H9 (cell line): Measurements from ENCODE around the gene DSG2. TPM values are rescaled to one million over a fixed set of nuclear protein-coding genes. Genes with fewer than 3 reads are reported as not detected.
A peak's percentile ranks its signal among the peaks of the same experiment; 100 is the strongest.

Experiments used
- DNase-seq: peaks from one replicate; pipeline ENCODE4 v3.0.0-alpha.2; 2017
- H2AFZ ChIP-seq: one replicate; pipeline ENCODE4 v1.6.1; 2013; ENCODE audit warnings: mild to moderate bottlenecking, low read length, control low read depth, moderate library complexity
- H2AK5ac ChIP-seq: 2 replicates; pipeline ENCODE4 v1.6.1; 2013; ENCODE audit warnings: low read length, control low read depth, mixed read lengths; ENCODE audit not compliant: insufficient read length
- H2BK120ac ChIP-seq: one replicate; pipeline ENCODE4 v1.6.1; 2013; ENCODE audit warnings: low read depth, mild to moderate bottlenecking, low read length, control low read depth, inconsistent platforms; ENCODE audit not compliant: poor library complexity, severe bottlenecking
- H2BK12ac ChIP-seq: 2 replicates; pipeline ENCODE4 v1.6.1; 2013; ENCODE audit warnings: low read length, control low read depth, mixed read lengths, low read depth; ENCODE audit not compliant: insufficient read length
- H2BK15ac ChIP-seq: 2 replicates; pipeline ENCODE4 v1.6.1; 2013; ENCODE audit warnings: low read depth, low read length, control low read depth
- H2BK20ac ChIP-seq: one replicate; pipeline ENCODE4 v1.6.1; 2013; ENCODE audit warnings: low read depth, mild to moderate bottlenecking, low read length, control low read depth, inconsistent platforms; ENCODE audit not compliant: poor library complexity, severe bottlenecking
- H2BK5ac ChIP-seq: 2 replicates; pipeline ENCODE4 v1.6.1; 2013; ENCODE audit warnings: low read length, control low read depth, mixed read lengths; ENCODE audit not compliant: insufficient read length
- H3K14ac ChIP-seq: 2 replicates; pipeline ENCODE4 v1.6.1; 2013; ENCODE audit warnings: low read length, control low read depth; ENCODE audit not compliant: insufficient read depth
- H3K18ac ChIP-seq: 2 replicates; pipeline ENCODE4 v1.6.1; 2013; ENCODE audit warnings: low read depth, mild to moderate bottlenecking, mixed read lengths, low read length, control low read depth; ENCODE audit not compliant: insufficient read length
- H3K23ac ChIP-seq: 2 replicates; pipeline ENCODE4 v1.6.1; 2013; ENCODE audit warnings: low read length, control low read depth, mixed read lengths, low read depth; ENCODE audit not compliant: insufficient read length
- H3K23me2 ChIP-seq: 2 replicates; pipeline ENCODE4 v1.6.1; 2013; ENCODE audit warnings: low read depth, mild to moderate bottlenecking, mixed read lengths, low read length, control low read depth; ENCODE audit not compliant: insufficient read length, poor library complexity, severe bottlenecking
- H3K27ac ChIP-seq: 2 replicates; pipeline ENCODE4 v1.5.1; 2013; ENCODE audit warnings: low read length, control low read depth, mixed read lengths, low read depth; ENCODE audit not compliant: insufficient read length
- H3K27me3 ChIP-seq: 2 replicates; pipeline ENCODE4 v1.6.1; 2013; ENCODE audit warnings: low read length, control low read depth, inconsistent platforms; ENCODE audit not compliant: insufficient read depth
- H3K4ac ChIP-seq: 2 replicates; pipeline ENCODE4 v1.6.1; 2013; ENCODE audit warnings: low read depth, mild to moderate bottlenecking, control low read depth, inconsistent platforms, low read length, moderate library complexity
- H3K4me1 ChIP-seq: 2 replicates; pipeline ENCODE4 v1.6.1; 2013; ENCODE audit warnings: low read length, control low read depth, inconsistent platforms; ENCODE audit not compliant: insufficient read depth
- H3K4me2 ChIP-seq: 2 replicates; pipeline ENCODE4 v1.6.1; 2013; ENCODE audit warnings: low read length, control low read depth, mixed read lengths; ENCODE audit not compliant: insufficient read length, insufficient read depth
- H3K56ac ChIP-seq: 2 replicates; pipeline ENCODE4 v1.6.1; 2013; ENCODE audit warnings: low read depth, mild to moderate bottlenecking, mixed read lengths, low read length, control low read depth; ENCODE audit not compliant: insufficient read length
- H3K79me1 ChIP-seq: 2 replicates; pipeline ENCODE4 v1.6.1; 2013; ENCODE audit warnings: low read depth, mild to moderate bottlenecking, moderate library complexity, low read length, control low read depth, inconsistent platforms; ENCODE audit not compliant: insufficient read depth, poor library complexity, severe bottlenecking
- H3K79me2 ChIP-seq: 2 replicates; pipeline ENCODE4 v1.6.1; 2013; ENCODE audit warnings: low read length, control low read depth, inconsistent platforms; ENCODE audit not compliant: insufficient read depth
- H3K9ac ChIP-seq: 2 replicates; pipeline ENCODE4 v1.6.1; 2013; ENCODE audit warnings: low read length, control low read depth, mixed read lengths; ENCODE audit not compliant: insufficient read length; ENCODE audit errors: extremely low read depth
- H3K9me3 ChIP-seq: one replicate; pipeline ENCODE4 v1.6.1; 2013; ENCODE audit warnings: low read depth, low read length, inconsistent platforms; ENCODE audit not compliant: control insufficient read depth
- H3T11ph ChIP-seq: one replicate; pipeline ENCODE4 v1.6.1; 2013; ENCODE audit warnings: mild to moderate bottlenecking, low read length, control low read depth, inconsistent platforms
- H4K20me1 ChIP-seq: one replicate; pipeline ENCODE4 v1.6.1; 2013; ENCODE audit not compliant: control insufficient read depth, insufficient read length, insufficient read depth
- H4K5ac ChIP-seq: 2 replicates; pipeline ENCODE4 v1.6.1; 2013; ENCODE audit warnings: low read depth, mild to moderate bottlenecking, mixed read lengths, low read length, control low read depth; ENCODE audit not compliant: insufficient read length
- H4K8ac ChIP-seq: replicated peaks from 2 replicates; pipeline ENCODE4 v1.6.1; 2013; ENCODE audit warnings: low read length, control low read depth, mixed read lengths, low read depth; ENCODE audit not compliant: insufficient read length
- H4K91ac ChIP-seq: 2 replicates; pipeline ENCODE4 v1.6.1; 2013; ENCODE audit warnings: low read depth, mild to moderate bottlenecking, moderate library complexity, mixed read lengths, low read length, control low read depth; ENCODE audit not compliant: insufficient read length
- H3K27ac Mint-ChIP-seq, 3 experiments: 2 replicates in 2 of 3; 3 replicates in 1 of 3; pipeline ENCODE4 v1.8.0; 2020 to 2021; ENCODE audit warnings: mixed read lengths in 3 of 3, mild to moderate bottlenecking in 1 of 3, moderate library complexity in 1 of 3
- H3K27me3 Mint-ChIP-seq: 2 replicates; pipeline ENCODE4 v1.8.0; 2021; ENCODE audit warnings: low read depth, mild to moderate bottlenecking, moderate library complexity, mixed read lengths
- H3K36me3 Mint-ChIP-seq, 3 experiments: 2 replicates in 2 of 3; 3 replicates in 1 of 3; pipeline ENCODE4 v1.8.0; 2020 to 2021; ENCODE audit warnings: low read depth in 3 of 3, mixed read lengths in 3 of 3; ENCODE audit not compliant: insufficient read depth in 1 of 3
- H3K4me1 Mint-ChIP-seq, 2 experiments: 2 replicates each; pipeline ENCODE4 v1.8.0; 2020; ENCODE audit warnings: mixed read lengths in 2 of 2
- H3K4me3 Mint-ChIP-seq, 2 experiments: 2 replicates in 1 of 2; 3 replicates in 1 of 2; pipeline ENCODE4 v1.8.0; 2020 to 2021; ENCODE audit warnings: mild to moderate bottlenecking in 2 of 2, mixed read lengths in 2 of 2, moderate library complexity in 1 of 2
- H3K9me3 Mint-ChIP-seq, 2 experiments: 2 replicates in 1 of 2; 3 replicates in 1 of 2; pipeline ENCODE4 v1.8.0; 2020; ENCODE audit warnings: mild to moderate bottlenecking in 2 of 2, mixed read lengths in 2 of 2, moderate library complexity in 1 of 2
- CTCF ChIP-seq: fragments of 200-600 bp; sonication (generic); conservative IDR thresholded peaks from 3 replicates; pipeline ENCODE4 v1.8.0; 2021; ENCODE audit warnings: antibody characterized with exemption, mild to moderate bottlenecking
- WGBS: extraction: QIAGEN DNeasy Blood & Tissue Kit; methylation state at CpG from one replicate; pipeline ENCODE4 v1.1.7; 2013; ENCODE audit warnings: missing lambda C conversion rate, low lambda C conversion rate, mixed read lengths; ENCODE audit not compliant: insufficient read length; ENCODE audit errors: extremely low coverage; 5-methylcytosine and 5-hydroxymethylcytosine counted together
- long read RNA-seq: library from polyadenylated mRNA; unstranded; transcript quantifications from one replicate; pipeline ENCODE4 v2.0.0, GENCODE V29; 2020
- total RNA-seq: library from RNA; stranded (reverse); gene quantifications from 2 replicates; pipeline ENCODE4 v1.2.1, GENCODE V29; 2021

DSG2 gene
- 104 and 107 TPM in 2 replicates for total RNA-seq
- long read RNA-seq, full-length matches to known transcripts = 48 of 84 reads
- long read RNA-seq, partial matches to known transcripts = 22 of 84 reads
- long read RNA-seq, other reads (novel, unspliced or antisense) = 14 of 84 reads

- peak within 1 kb of the TSS; percentile 96 to 97 for H3K4me3 Mint-ChIP-seq
- Histone ChIP-seq H3T11ph (no peak within 1 kb of the TSS), H3K18ac (peak within 1 kb of the TSS; percentile 99), H3K56ac (no peak within 1 kb of the TSS), H3K14ac (peak within 1 kb of the TSS; percentile 99), H2BK20ac (no peak within 1 kb of the TSS), H2AFZ (peak within 1 kb of the TSS; percentile 44), H4K20me1 (no peaks in the 10 kb centered on the region), H2BK12ac (peak within 1 kb of the TSS; percentile 18), H3K23ac (no peak within 1 kb of the TSS), H3K4ac (peak within 1 kb of the TSS; percentile 89; the same call in 1 of the 2 replicates), H3K9me3 (no peaks in the 10 kb centered on the region), H2BK5ac (peak within 1 kb of the TSS; percentile 74), H2BK120ac (peak within 1 kb of the TSS; percentile 97), H2BK15ac (no peak within 1 kb of the TSS), H3K4me1 (peaks cover 3% of the 10 kb centered on the region; the same call in 1 of the 2 replicates), H3K9ac (peak within 1 kb of the TSS; percentile 91), H4K5ac (peak within 1 kb of the TSS; percentile 20), H3K23me2 (peaks cover 4% of the 10 kb centered on the region), H3K27ac (peak within 1 kb of the TSS; percentile 67), H3K79me1 (peaks cover 4% of the 10 kb centered on the region), H3K27me3 (no peaks in the 10 kb centered on the region), H4K91ac (peak within 1 kb of the TSS; percentile 88), H3K79me2 (peaks cover 21% of the 10 kb centered on the region; the same call in 1 of the 2 replicates), H3K4me2 (peak within 1 kb of the TSS; percentile 71), H2AK5ac (no peak within 1 kb of the TSS), H4K8ac (no peak within 1 kb of the TSS)
- peaks cover 3% of the 10 kb centered on the region for H3K27me3 Mint-ChIP-seq
- no peak for TF ChIP-seq CTCF
- WGBS = no CpG with 5 or more reads among the region's 79 CpGs
- H3K27ac Mint-ChIP-seq = peak within 1 kb of the TSS; percentile 95 to 99 (median 98)
- H3K36me3 Mint-ChIP-seq = peaks cover 0 to 2% (median 0%) of the 10 kb centered on the region in 3 experiments; a peak in 4 of 7 replicates
- peaks cover 27 to 30% of the 10 kb centered on the region in 2 experiments for H3K4me1 Mint-ChIP-seq
- DNase-seq = peak; percentile 93
- H3K9me3 Mint-ChIP-seq = peaks cover 0 to 2% of the 10 kb centered on the region in 2 experiments; a peak in 1 of 5 replicates
Observed at GRCh38 chr18:31497836-31498573, at the start of gene DSG2. Gene DSG2, plus strand, starts transcription at chr18:31498177. Its CDS starts 75 bp downstream, at chr18:31498252.
